GM12878 (cell line): Measurements from ENCODE around the gene POLR2L. TPM values are rescaled to one million over a fixed set of nuclear protein-coding genes. Genes with fewer than 3 reads are reported as not detected.

ENCODE experiments used
- ATAC-seq: fragments of 200-7000 bp; cut with Tn5 transposase; 3 replicates; pipeline ENCODE4 v1.9.1; 2020; ENCODE audit warnings: mild to moderate bottlenecking, moderate library complexity
- BruUV-seq: library from RNA; stranded (reverse); fragments of 400-500 nt; replicated peaks from 2 replicates; lab custom pipeline; 2021; lab: Mats Ljungman, UMichigan
- CTCF ChIA-PET: fragments of 300-600 bp; sonication (Branson Sonifier 250); formaldehyde crosslinking; extraction: SDS; loops from one replicate; lab custom pipeline; 2021; ENCODE audit warnings: inconsistent platforms; lab: Yijun Ruan, JAX
- POLR2A ChIA-PET: fragments of 350-600 bp; formaldehyde crosslinking; extraction: SDS; loops from one replicate; lab custom pipeline; 2021; ENCODE audit warnings: inconsistent platforms; lab: Charles Lee
- RAD21 ChIA-PET: fragments of 300-600 bp; sonication (Branson Sonifier 250); formaldehyde crosslinking; loops from one replicate; lab custom pipeline; 2023; ENCODE audit warnings: antibody characterized with exemption; ENCODE audit not compliant: unreplicated experiment; lab: Charles Lee
- SMC1A ChIA-PET: fragments of 300-600 bp; sonication (Branson Sonifier 250); formaldehyde crosslinking; loops from one replicate; lab custom pipeline; 2023; ENCODE audit not compliant: unreplicated experiment, uncharacterized antibody; lab: Charles Lee
- DNase-seq: peaks from one replicate; pipeline ENCODE4 v3.0.0-alpha.2; 2011; ENCODE audit warnings: low read depth, low spot score
- FAIRE-seq: peaks from 3 replicates; lab custom pipeline; 2011; peaks lifted over from hg19 to GRCh38; lab: Jason Lieb, UNC
- H2AFZ ChIP-seq: 2 replicates; pipeline ENCODE4 v1.6.0; 2011; ENCODE audit warnings: low read depth, low read length, control low read depth; ENCODE audit not compliant: control insufficient read depth
- H3K27ac ChIP-seq: 2 replicates; pipeline ENCODE4 v1.5.1; 2011; ENCODE audit warnings: control low read depth; ENCODE audit not compliant: control insufficient read depth, insufficient read depth
- H3K27me3 ChIP-seq, 2 experiments: replicated peaks in 1 of 2; 2 replicates each; pipeline versions ENCODE4 v1.6.0 to v1.6.1; 2011; ENCODE audit warnings: low read length in 1 of 2; ENCODE audit not compliant: control insufficient read depth in 2 of 2, insufficient read depth in 2 of 2
- H3K36me3 ChIP-seq, 2 experiments: 2 replicates each; pipeline ENCODE4 v1.5.1; 2011; ENCODE audit warnings: low read length in 1 of 2; ENCODE audit not compliant: control insufficient read depth in 2 of 2, insufficient read depth in 2 of 2
- H3K4me1 ChIP-seq: 2 replicates; pipeline ENCODE4 v1.6.1; 2011; ENCODE audit warnings: mild to moderate bottlenecking, low read length, moderate library complexity, mixed read lengths; ENCODE audit not compliant: control insufficient read depth, insufficient read depth
- H3K4me2 ChIP-seq: 2 replicates; pipeline ENCODE4 v1.6.0; 2011; ENCODE audit warnings: control low read depth; ENCODE audit not compliant: control insufficient read depth, insufficient read depth
- H3K4me3 ChIP-seq: fragments of 200-600 bp; sonication (generic); 2 replicates; pipeline ENCODE4 v1.5.1; 2016
- H3K79me2 ChIP-seq: 2 replicates; pipeline ENCODE4 v1.6.0; 2011; ENCODE audit warnings: low read length; ENCODE audit not compliant: control insufficient read depth, insufficient read depth
- H3K9ac ChIP-seq: 2 replicates; pipeline ENCODE4 v1.8.0; 2011; ENCODE audit warnings: low read length, control low read depth, mixed read lengths; ENCODE audit not compliant: control insufficient read depth, insufficient read depth
- H3K9me3 ChIP-seq: replicated peaks from 3 replicates; pipeline ENCODE4 v1.5.1; 2011; ENCODE audit warnings: mild to moderate bottlenecking, low read length; ENCODE audit not compliant: control insufficient read depth, insufficient read depth
- H4K20me1 ChIP-seq: 2 replicates; pipeline ENCODE4 v1.6.0; 2011; ENCODE audit not compliant: control insufficient read depth, insufficient read depth
- POLR2AphosphoS2 ChIP-seq: IDR thresholded peaks from 2 replicates; pipeline ENCODE4 v1.6.1; 2011; ENCODE audit warnings: low read depth, mild to moderate bottlenecking, low read length, improper control_type of control experiment, moderate library complexity
- WGBS: methylation state at CpG from one replicate; pipeline ENCODE4 v1.1.6; 2016; ENCODE audit warnings: low lambda C conversion rate; ENCODE audit not compliant: insufficient replicate concordance, insufficient coverage; ENCODE audit errors: missing lambda C conversion rate; 5-methylcytosine and 5-hydroxymethylcytosine counted together
- in situ Hi-C: fragments of 300-500 bp; cut with MboI; formaldehyde crosslinking; loops from 9 replicates; pipeline ENCODE4 v1.14.3; 2018; ENCODE audit warnings: mixed read lengths
- intact Hi-C: fragments of 100-400 bp; cut with micrococcal nuclease; formaldehyde crosslinking; loops from one replicate; pipeline ENCODE4 v1.14.2; 2022; ENCODE audit not compliant: unreplicated experiment
- polyA plus RNA-seq, 11 experiments: library from polyadenylated mRNA; depleted of rRNA in 4 of 11; unstranded in 6 of 11; stranded (reverse) in 5 of 11; fragments of >200 nt; fragmentation: Nextera tagmentation in 4 of 11; fragmentation: Illumina TruSeq in 1 of 11; extraction: Ambion mirVana in 4 of 11; extraction: Trizol in 1 of 11; gene quantifications; 1 replicate in 1 of 11; 2 replicates in 10 of 11; pipeline versions ENCODE4 v1.2.1 to v1.2.3, GENCODE V29; 2011 to 2016; ENCODE audit warnings: inconsistent platforms in 2 of 11, missing spikeins in 2 of 11, low read depth in 1 of 11
- total RNA-seq, 4 experiments: library from RNA; depleted of rRNA in 3 of 4; stranded (reverse); fragments of >200 nt in 3 of 4; fragmentation: Illumina TruSeq in 1 of 4; extraction: Trizol in 1 of 4; gene quantifications; 2 replicates each; pipeline versions ENCODE4 v1.2.1 to v1.2.3, GENCODE V29; 2013 to 2021
- TF ChIP-seq, protein P1 (sequence below): IDR thresholded peaks from 2 replicates; pipeline ENCODE4 v1.6.1; 2011; ENCODE audit warnings: borderline replicate concordance, low read depth, mild to moderate bottlenecking, moderate library complexity, low read length; ENCODE audit not compliant: insufficient read depth, poor library complexity, severe bottlenecking
- TF ChIP-seq, protein P2 (sequence below): IDR thresholded peaks from 2 replicates; pipeline ENCODE4 v1.6.1; 2012; ENCODE audit warnings: improper control_type of control experiment, low read depth, low read length; ENCODE audit not compliant: insufficient replicate concordance

The POLR2L gene
- total and polyA plus RNA-seq, 10 of the 15 experiments (the other 5 are each of a cell fraction or from before 2014, with no cell fraction given), result 23.1 to 497 (median 125) TPM

DNA sequence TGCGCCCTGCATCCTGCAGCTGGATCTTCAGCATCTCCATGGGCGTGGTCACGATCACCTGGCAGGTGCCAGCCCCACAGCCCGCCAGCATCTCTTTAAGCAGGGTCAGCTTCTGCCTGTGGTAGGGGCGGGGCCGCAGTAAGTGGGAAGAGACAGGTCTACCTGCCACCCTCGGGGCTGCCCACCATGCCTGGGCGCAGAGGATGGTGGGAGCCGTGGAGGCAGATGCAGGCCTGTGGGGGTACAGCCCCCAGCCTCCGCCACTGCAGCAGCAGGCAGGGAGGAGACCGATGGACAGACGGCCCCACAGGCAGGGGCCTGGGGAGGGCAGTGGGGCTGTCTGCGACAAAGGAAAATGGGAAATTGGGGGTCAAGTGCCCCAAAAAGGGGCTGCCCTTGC lies 49.5 kb downstream of the POLR2L start:
- no peaks in the 10 kb centered on the region for H4K20me1 ChIP-seq
- peaks cover 22% of the 10 kb centered on the region for H3K4me1 ChIP-seq
- 83% methylated on average over 12 of the region's 13 CpGs for WGBS
- H3K79me2 ChIP-seq, result peaks cover 30% of the 10 kb centered on the region
- no peak overlapping the region for H2AFZ ChIP-seq
- H3K36me3 ChIP-seq, result peaks cover 0 to 9% of the 10 kb centered on the region in 2 experiments; a peak in 2 of 4 replicates
- ChIA-PET CTCF (no interaction called here), POLR2A (no interaction called here), RAD21 (no interaction called here), SMC1A (no interaction called here)
- no TSS peak for BruUV-seq
- ATAC-seq (no peak), FAIRE-seq (no peak), DNase-seq (no peak)
- intact Hi-C loops (no loop called here), in situ Hi-C loops (no loop called here)
- H3K9me3 ChIP-seq, result no peaks in the 10 kb centered on the region
- no peaks in the 10 kb centered on the region for H3K27me3 ChIP-seq
- no peak for TF ChIP-seq POLR2AphosphoS2
- TF ChIP-seq, protein P1, sequence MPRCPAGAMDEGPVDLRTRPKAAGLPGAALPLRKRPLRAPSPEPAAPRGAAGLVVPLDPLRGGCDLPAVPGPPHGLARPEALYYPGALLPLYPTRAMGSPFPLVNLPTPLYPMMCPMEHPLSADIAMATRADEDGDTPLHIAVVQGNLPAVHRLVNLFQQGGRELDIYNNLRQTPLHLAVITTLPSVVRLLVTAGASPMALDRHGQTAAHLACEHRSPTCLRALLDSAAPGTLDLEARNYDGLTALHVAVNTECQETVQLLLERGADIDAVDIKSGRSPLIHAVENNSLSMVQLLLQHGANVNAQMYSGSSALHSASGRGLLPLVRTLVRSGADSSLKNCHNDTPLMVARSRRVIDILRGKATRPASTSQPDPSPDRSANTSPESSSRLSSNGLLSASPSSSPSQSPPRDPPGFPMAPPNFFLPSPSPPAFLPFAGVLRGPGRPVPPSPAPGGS, result no peak
- TF ChIP-seq, protein P2, sequence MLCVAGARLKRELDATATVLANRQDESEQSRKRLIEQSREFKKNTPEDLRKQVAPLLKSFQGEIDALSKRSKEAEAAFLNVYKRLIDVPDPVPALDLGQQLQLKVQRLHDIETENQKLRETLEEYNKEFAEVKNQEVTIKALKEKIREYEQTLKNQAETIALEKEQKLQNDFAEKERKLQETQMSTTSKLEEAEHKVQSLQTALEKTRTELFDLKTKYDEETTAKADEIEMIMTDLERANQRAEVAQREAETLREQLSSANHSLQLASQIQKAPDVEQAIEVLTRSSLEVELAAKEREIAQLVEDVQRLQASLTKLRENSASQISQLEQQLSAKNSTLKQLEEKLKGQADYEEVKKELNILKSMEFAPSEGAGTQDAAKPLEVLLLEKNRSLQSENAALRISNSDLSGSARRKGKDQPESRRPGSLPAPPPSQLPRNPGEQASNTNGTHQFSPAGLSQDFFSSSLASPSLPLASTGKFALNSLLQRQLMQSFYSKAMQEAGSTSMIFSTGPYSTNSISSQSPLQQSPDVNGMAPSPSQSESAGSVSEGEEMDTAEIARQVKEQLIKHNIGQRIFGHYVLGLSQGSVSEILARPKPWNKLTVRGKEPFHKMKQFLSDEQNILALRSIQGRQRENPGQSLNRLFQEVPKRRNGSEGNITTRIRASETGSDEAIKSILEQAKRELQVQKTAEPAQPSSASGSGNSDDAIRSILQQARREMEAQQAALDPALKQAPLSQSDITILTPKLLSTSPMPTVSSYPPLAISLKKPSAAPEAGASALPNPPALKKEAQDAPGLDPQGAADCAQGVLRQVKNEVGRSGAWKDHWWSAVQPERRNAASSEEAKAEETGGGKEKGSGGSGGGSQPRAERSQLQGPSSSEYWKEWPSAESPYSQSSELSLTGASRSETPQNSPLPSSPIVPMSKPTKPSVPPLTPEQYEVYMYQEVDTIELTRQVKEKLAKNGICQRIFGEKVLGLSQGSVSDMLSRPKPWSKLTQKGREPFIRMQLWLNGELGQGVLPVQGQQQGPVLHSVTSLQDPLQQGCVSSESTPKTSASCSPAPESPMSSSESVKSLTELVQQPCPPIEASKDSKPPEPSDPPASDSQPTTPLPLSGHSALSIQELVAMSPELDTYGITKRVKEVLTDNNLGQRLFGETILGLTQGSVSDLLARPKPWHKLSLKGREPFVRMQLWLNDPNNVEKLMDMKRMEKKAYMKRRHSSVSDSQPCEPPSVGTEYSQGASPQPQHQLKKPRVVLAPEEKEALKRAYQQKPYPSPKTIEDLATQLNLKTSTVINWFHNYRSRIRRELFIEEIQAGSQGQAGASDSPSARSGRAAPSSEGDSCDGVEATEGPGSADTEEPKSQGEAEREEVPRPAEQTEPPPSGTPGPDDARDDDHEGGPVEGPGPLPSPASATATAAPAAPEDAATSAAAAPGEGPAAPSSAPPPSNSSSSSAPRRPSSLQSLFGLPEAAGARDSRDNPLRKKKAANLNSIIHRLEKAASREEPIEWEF, result no peak
- no peak overlapping the region for H3K27ac ChIP-seq
- H3K4me2 ChIP-seq, result no peak overlapping the region
- no peak overlapping the region for H3K9ac ChIP-seq
- no peak overlapping the region for H3K4me3 ChIP-seq
